IMR-90 (cell line): ENCODE results near the gene ASB6. TPM values are rescaled to one million over a fixed set of nuclear protein-coding genes. Genes with fewer than 3 reads are reported as not detected.
A peak's percentile ranks its signal among the peaks of the same experiment; 100 is the strongest.

Experiments
- ATAC-seq: fragments of 200-7000 bp; cut with Tn5 transposase; 2 replicates; pipeline ENCODE4 v1.9.1; 2020; ENCODE audit warnings: low read depth, mild to moderate bottlenecking, moderate library complexity
- BruUV-seq: library from RNA; stranded (reverse); fragments of 400-500 nt; replicated peaks from 2 replicates; lab custom pipeline; 2021; lab: Mats Ljungman, UMichigan
- CTCF ChIA-PET: fragments of 300-600 bp; formaldehyde crosslinking; extraction: SDS; loops from one replicate; lab custom pipeline; 2021; ENCODE audit warnings: antibody characterized with exemption; lab: Yijun Ruan, JAX
- POLR2A ChIA-PET: fragments of 300-600 bp; sonication (Branson Sonifier 250); formaldehyde crosslinking; loops from one replicate; lab custom pipeline; 2022; ENCODE audit warnings: antibody characterized with exemption; ENCODE audit not compliant: unreplicated experiment; lab: Charles Lee
- DNase-seq: peaks from one replicate; pipeline ENCODE4 v3.0.0; 2013
- H2AFZ ChIP-seq: replicated peaks from 2 replicates; pipeline ENCODE3; 2013; ENCODE audit warnings: low read length, mild to moderate bottlenecking; ENCODE audit not compliant: poor library complexity
- H2AK5ac ChIP-seq: 2 replicates; pipeline ENCODE4 v1.6.1; 2013; ENCODE audit warnings: low read depth, low read length, inconsistent platforms
- H2AK9ac ChIP-seq: replicated peaks from 2 replicates; pipeline ENCODE3; 2013; ENCODE audit warnings: mild to moderate bottlenecking, low read depth, low read length, moderate library complexity; ENCODE audit not compliant: poor library complexity
- H2BK120ac ChIP-seq: 2 replicates; pipeline ENCODE4 v1.6.1; 2013; ENCODE audit warnings: low read depth, low read length, inconsistent platforms
- H2BK15ac ChIP-seq: 3 replicates; pipeline ENCODE4 v1.6.1; 2013; ENCODE audit warnings: low read depth, low read length, inconsistent platforms
- H2BK20ac ChIP-seq: 2 replicates; pipeline ENCODE4 v1.6.1; 2013; ENCODE audit warnings: low read depth, mild to moderate bottlenecking, inconsistent platforms, low read length, moderate library complexity
- H2BK5ac ChIP-seq: 2 replicates; pipeline ENCODE4 v1.6.1; 2013; ENCODE audit warnings: mild to moderate bottlenecking, low read depth, low read length, inconsistent platforms; ENCODE audit not compliant: poor library complexity, severe bottlenecking
- H3K14ac ChIP-seq: replicated peaks from 2 replicates; pipeline ENCODE4 v1.6.1; 2013; ENCODE audit warnings: low read depth, low read length, inconsistent platforms
- H3K18ac ChIP-seq: 2 replicates; pipeline ENCODE4 v1.6.1; 2013; ENCODE audit warnings: low read depth, low read length, control low read depth
- H3K23ac ChIP-seq: 2 replicates; pipeline ENCODE4 v1.6.1; 2013; ENCODE audit warnings: low read depth, low read length, inconsistent platforms
- H3K27ac ChIP-seq: 2 replicates; pipeline ENCODE4 v1.5.1; 2013; ENCODE audit warnings: mild to moderate bottlenecking, control low read depth, low read length; ENCODE audit not compliant: insufficient read depth
- H3K27me3 ChIP-seq: 2 replicates; pipeline ENCODE4 v1.6.1; 2013; ENCODE audit warnings: low read length; ENCODE audit not compliant: control insufficient read depth, insufficient read depth
- H3K36me3 ChIP-seq: 2 replicates; pipeline ENCODE4 v1.6.1; 2013; ENCODE audit warnings: low read length, mixed read lengths; ENCODE audit not compliant: control insufficient read depth, insufficient read depth
- H3K4ac ChIP-seq: 2 replicates; pipeline ENCODE4 v1.6.1; 2013; ENCODE audit warnings: low read depth, low read length, inconsistent platforms
- H3K4me1 ChIP-seq: 2 replicates; pipeline ENCODE4 v1.6.1; 2013; ENCODE audit warnings: low read length, mixed read lengths; ENCODE audit not compliant: control insufficient read depth, insufficient read depth
- H3K4me2 ChIP-seq: 2 replicates; pipeline ENCODE4 v1.6.1; 2013; ENCODE audit warnings: low read depth, mild to moderate bottlenecking, control low read depth, low read length, moderate library complexity
- H3K4me3 ChIP-seq: 2 replicates; pipeline ENCODE4 v1.5.1; 2013; ENCODE audit warnings: low read depth, mild to moderate bottlenecking, control low read depth, low read length, moderate library complexity; ENCODE audit not compliant: insufficient read depth
- H3K56ac ChIP-seq: 2 replicates; pipeline ENCODE4 v1.6.1; 2013; ENCODE audit warnings: low read length, inconsistent platforms; ENCODE audit not compliant: insufficient read depth; ENCODE audit errors: extremely low read depth
- H3K79me1 ChIP-seq, 2 experiments: 2 replicates each; pipeline ENCODE4 v1.6.1; 2013; ENCODE audit warnings: low read length in 2 of 2, inconsistent platforms in 1 of 2, low read depth in 1 of 2
- H3K9ac ChIP-seq: 2 replicates; pipeline ENCODE4 v1.6.1; 2013; ENCODE audit warnings: low read depth, low read length, control low read depth
- H3K9me1 ChIP-seq: 2 replicates; pipeline ENCODE4 v1.6.1; 2013; ENCODE audit warnings: low read length, inconsistent platforms; ENCODE audit not compliant: insufficient read depth
- H3K9me3 ChIP-seq: 2 replicates; pipeline ENCODE4 v1.6.1; 2013; ENCODE audit warnings: low read length; ENCODE audit not compliant: control insufficient read depth, insufficient read depth
- H4K20me1 ChIP-seq: 2 replicates; pipeline ENCODE4 v1.6.1; 2013; ENCODE audit warnings: low read length, inconsistent platforms; ENCODE audit not compliant: insufficient read depth
- H4K5ac ChIP-seq: 2 replicates; pipeline ENCODE4 v1.6.1; 2013; ENCODE audit warnings: mild to moderate bottlenecking, low read depth, low read length, control low read depth
- H4K8ac ChIP-seq, 2 experiments: 2 replicates each; pipeline ENCODE4 v1.6.1; 2013; ENCODE audit warnings: low read depth in 2 of 2, low read length in 2 of 2, control low read depth in 1 of 2, inconsistent platforms in 1 of 2
- H4K91ac ChIP-seq: 2 replicates; pipeline ENCODE4 v1.6.1; 2013; ENCODE audit warnings: low read depth, low read length, inconsistent platforms; ENCODE audit not compliant: insufficient read depth
- BHLHE40 ChIP-seq: fragments of 150-350 bp; IDR thresholded peaks from 2 replicates; pipeline ENCODE4 v1.6.1; 2016; ENCODE audit warnings: mild to moderate bottlenecking, low read depth, low read length
- CHD1 ChIP-seq: IDR thresholded peaks from 2 replicates; pipeline ENCODE4 v1.6.1; 2012; ENCODE audit warnings: low read depth, low read length, improper control_type of control experiment
- CTCF ChIP-seq: conservative IDR thresholded peaks from 2 replicates; pipeline ENCODE4 v1.5.1; 2012; ENCODE audit warnings: mild to moderate bottlenecking, low read depth, low read length, improper control_type of control experiment
- FOS ChIP-seq: fragments of 150-350 bp; IDR thresholded peaks from 2 replicates; pipeline ENCODE4 v1.6.1; 2016; ENCODE audit warnings: low read depth, low read length
- MAZ ChIP-seq: IDR thresholded peaks from 2 replicates; pipeline ENCODE4 v1.6.1; 2012; ENCODE audit warnings: low read depth, mild to moderate bottlenecking, low read length, improper control_type of control experiment, moderate library complexity, borderline replicate concordance
- MXI1 ChIP-seq: IDR thresholded peaks from 2 replicates; pipeline ENCODE4 v1.6.1; 2012; ENCODE audit warnings: low read depth, mild to moderate bottlenecking, low read length, moderate library complexity, borderline replicate concordance
- POLR2A ChIP-seq: IDR thresholded peaks from 2 replicates; pipeline ENCODE4 v1.6.1; 2012; ENCODE audit warnings: mild to moderate bottlenecking, low read depth, low read length
- RAD21 ChIP-seq: IDR thresholded peaks from 2 replicates; pipeline ENCODE4 v1.6.1; 2012; ENCODE audit warnings: low read length, improper control_type of control experiment
- SMC3 ChIP-seq: fragments of 150-350 bp; IDR thresholded peaks from 2 replicates; pipeline ENCODE4 v1.6.1; 2016; ENCODE audit warnings: low read depth, mild to moderate bottlenecking, antibody characterized with exemption, low read length, moderate library complexity
- WGBS, 2 experiments: methylation state at CpG; one replicate each; pipeline versions ENCODE4 v1.1.5 to v1.1.7; 2013; ENCODE audit warnings: missing lambda C conversion rate in 2 of 2; ENCODE audit not compliant: insufficient read length in 1 of 2; ENCODE audit errors: extremely low coverage in 2 of 2; 5-methylcytosine and 5-hydroxymethylcytosine counted together
- dilution Hi-C: fragments of 300-500 bp; cut with HindIII; formaldehyde crosslinking; loops from one replicate; pipeline ENCODE4 v1.14.3; 2018; ENCODE audit warnings: low sequenced_read_pairs; ENCODE audit not compliant: unreplicated experiment
- in situ Hi-C: fragments of 300-500 bp; cut with MboI; formaldehyde crosslinking; loops from 3 replicates; pipeline ENCODE4 v1.14.3; 2019; ENCODE audit warnings: low sequenced_read_pairs, inconsistent platforms, mixed read lengths
- intact Hi-C: fragments of 100-400 bp; cut with micrococcal nuclease; formaldehyde crosslinking; loops from 2 replicates; pipeline ENCODE4 v1.10.0; 2022
- polyA plus RNA-seq, 3 experiments: library from polyadenylated mRNA; depleted of rRNA; stranded (reverse); fragments of >200 nt; gene quantifications; 2 replicates each; pipeline ENCODE4 v1.2.3, GENCODE V29; 2012; ENCODE audit warnings: low replicate concordance in 1 of 3
- total RNA-seq: library from RNA; depleted of rRNA; stranded (reverse); fragments of >200 nt; gene quantifications from 2 replicates; pipeline ENCODE4 v1.2.3, GENCODE V29; 2012

The ASB6 gene
- total and polyA plus RNA-seq, 2 of the 4 experiments (the other 2 are of a cell fraction): 9.7 to 28.9 TPM

- Histone ChIP-seq H3K9ac (peak overlapping the region; percentile 99), H3K79me1 (peaks cover 0 to 9% of the 10 kb centered on the region in 2 experiments; a peak in 2 of 4 replicates), H4K8ac (peak overlapping the region; percentile 98 to 100), H3K4ac (peak overlapping the region; percentile 99), H2AK5ac (peak overlapping the region; percentile 100), H4K5ac (peak overlapping the region; percentile 100), H3K27ac (peak overlapping the region; percentile 98), H4K20me1 (no peaks in the 10 kb centered on the region), H2AK9ac (peak overlapping the region; percentile 100), H2AFZ (peak overlapping the region; percentile 97), H2BK120ac (peak overlapping the region; percentile 92), H3K18ac (peak overlapping the region; percentile 99), H3K56ac (peak overlapping the region; percentile 93), H2BK20ac (peak overlapping the region; percentile 45), H3K36me3 (no peaks in the 10 kb centered on the region), H3K27me3 (no peaks in the 10 kb centered on the region), H2BK5ac (peak overlapping the region; percentile 95), H3K4me2 (peak overlapping the region; percentile 99), H3K4me1 (peaks cover 16% of the 10 kb centered on the region), H4K91ac (peak overlapping the region; percentile 99), H2BK15ac (peak overlapping the region; percentile 99; the same call in 2 of the 3 replicates), H3K23ac (peak overlapping the region; percentile 88; the same call in 1 of the 2 replicates), H3K9me3 (no peaks in the 10 kb centered on the region), H3K14ac (peak overlapping the region; percentile 99), H3K4me3 (peak overlapping the region; percentile 70), H3K9me1 (no peaks in the 10 kb centered on the region; the same call in 1 of the 2 replicates)
- in situ Hi-C loops: no loop called here
- TF ChIP-seq MAZ (peak; percentile 70; the same call in 1 of the 2 replicates), RAD21 (peak; percentile 99), CHD1 (peak; percentile 73; the same call in 1 of the 2 replicates), SMC3 (peak; percentile 95), MXI1 (0 out of 2 replicates have a peak, but pooled peaks have one; percentile 14), FOS (no peak), BHLHE40 (no peak), CTCF (peak; percentile 94), POLR2A (peak; percentile 40; the same call in 1 of the 2 replicates)
- intact Hi-C loops: loop anchor here (1.0 to 5.0 kb wide), 7 partner anchors 122 to 604 kb away; no protein-coding TSS in a partner anchor
- WGBS, 2 experiments: 0% methylated on average over 11 of the region's 66 CpGs; no CpG with 5 or more reads in 1 of the 2 experiments
- dilution Hi-C loops: no loop called here
- ATAC-seq (peak; percentile 84), DNase-seq (peak; percentile 58)
- no TSS peak for BruUV-seq
- ChIA-PET CTCF (interaction anchor here (0.6 to 2.1 kb wide), 4 partner anchors 11 to 468 kb away, joined by 3 to 11 read pairs (median 4); partner anchors contain the start of gene C9orf50), POLR2A (no interaction called here)
These were observed 31.3 kb downstream of the ASB6 start for GRCh38 chr9:129610473-129611306.
